A673 (cell line): Measurements from ENCODE around the gene ENTPD5. TPM values are rescaled to one million over a fixed set of nuclear protein-coding genes. Genes with fewer than 3 reads are reported as not detected.

Experiments used
- BruUV-seq: library from RNA; stranded (reverse); fragments of 400-500 nt; replicated peaks from 2 replicates; lab custom pipeline; 2021; lab: Mats Ljungman, UMichigan
- CTCF ChIA-PET: fragments of 300-600 bp; sonication (Branson Sonifier 250); formaldehyde crosslinking; loops from one replicate; lab custom pipeline; 2022; ENCODE audit warnings: antibody characterized with exemption; lab: Charles Lee
- POLR2A ChIA-PET: fragments of 300-600 bp; sonication (Branson Sonifier 250); formaldehyde crosslinking; loops from one replicate; lab custom pipeline; 2022; ENCODE audit warnings: antibody characterized with exemption; ENCODE audit not compliant: low non-redundant PET; lab: Charles Lee
- DNase-seq: peaks from one replicate; pipeline ENCODE4 v3.0.0-alpha.2; 2015; ENCODE audit warnings: low spot score
- H3K27ac ChIP-seq: fragments of 200-600 bp; sonication (generic); 2 replicates; pipeline ENCODE4 v1.5.1; 2016; ENCODE audit warnings: mixed run types, low read depth, mild to moderate bottlenecking, mixed read lengths, antibody characterized with exemption, low read length; ENCODE audit not compliant: poor library complexity, severe bottlenecking
- H3K27me3 ChIP-seq: fragments of 200-600 bp; sonication (generic); replicated peaks from 2 replicates; pipeline ENCODE4 v1.6.1; 2017; ENCODE audit warnings: mixed run types, low read depth, mild to moderate bottlenecking, mixed read lengths, antibody characterized with exemption, low read length; ENCODE audit not compliant: insufficient read depth, poor library complexity
- H3K36me3 ChIP-seq: fragments of 200-600 bp; sonication (generic); 2 replicates; pipeline ENCODE4 v1.6.1; 2016; ENCODE audit warnings: mixed run types, mild to moderate bottlenecking, mixed read lengths, antibody characterized with exemption, low read length; ENCODE audit not compliant: insufficient read depth, poor library complexity, severe bottlenecking
- H3K4me1 ChIP-seq: fragments of 200-600 bp; sonication (generic); 2 replicates; pipeline ENCODE4 v1.6.1; 2017; ENCODE audit warnings: mixed run types, mild to moderate bottlenecking, mixed read lengths, antibody characterized with exemption, low read length; ENCODE audit not compliant: insufficient read depth, poor library complexity, severe bottlenecking
- H3K4me3 ChIP-seq: fragments of 200-600 bp; sonication (generic); 2 replicates; pipeline ENCODE4 v1.5.1; 2016; ENCODE audit warnings: low read depth, mixed run types, mild to moderate bottlenecking, mixed read lengths, low read length; ENCODE audit not compliant: poor library complexity, severe bottlenecking
- H3K9me3 ChIP-seq: fragments of 200-600 bp; sonication (generic); 2 replicates; pipeline ENCODE4 v1.6.1; 2016; ENCODE audit warnings: mixed run types, low read depth, mild to moderate bottlenecking, mixed read lengths, antibody characterized with exemption, low read length; ENCODE audit not compliant: poor library complexity, severe bottlenecking
- CTCF ChIP-seq: fragments of 300-800, 200-600 bp; sonication (generic); conservative IDR thresholded peaks from 2 replicates; pipeline ENCODE4 v1.5.1; 2017; ENCODE audit warnings: low read depth, mild to moderate bottlenecking, antibody characterized with exemption, low read length, moderate library complexity, mixed read lengths
- EZH2 ChIP-seq: fragments of 200-600 bp; sonication (generic); IDR thresholded peaks from 2 replicates; pipeline ENCODE4 v1.6.1; 2017; ENCODE audit warnings: borderline replicate concordance, low read depth, mild to moderate bottlenecking, mixed read lengths, antibody characterized with exemption, low read length; ENCODE audit not compliant: poor library complexity, severe bottlenecking
- intact Hi-C: fragments of 100-400 bp; cut with micrococcal nuclease; formaldehyde crosslinking; loops from one replicate; pipeline ENCODE4 v1.10.0; 2022; ENCODE audit not compliant: unreplicated experiment
- total RNA-seq: library from RNA; stranded (reverse); gene quantifications from 2 replicates; pipeline ENCODE4 v1.2.3, GENCODE V29; 2021

ENTPD5 gene
- total RNA-seq, 1 experiment from 2014 or later = 14.6 TPM

DNA sequence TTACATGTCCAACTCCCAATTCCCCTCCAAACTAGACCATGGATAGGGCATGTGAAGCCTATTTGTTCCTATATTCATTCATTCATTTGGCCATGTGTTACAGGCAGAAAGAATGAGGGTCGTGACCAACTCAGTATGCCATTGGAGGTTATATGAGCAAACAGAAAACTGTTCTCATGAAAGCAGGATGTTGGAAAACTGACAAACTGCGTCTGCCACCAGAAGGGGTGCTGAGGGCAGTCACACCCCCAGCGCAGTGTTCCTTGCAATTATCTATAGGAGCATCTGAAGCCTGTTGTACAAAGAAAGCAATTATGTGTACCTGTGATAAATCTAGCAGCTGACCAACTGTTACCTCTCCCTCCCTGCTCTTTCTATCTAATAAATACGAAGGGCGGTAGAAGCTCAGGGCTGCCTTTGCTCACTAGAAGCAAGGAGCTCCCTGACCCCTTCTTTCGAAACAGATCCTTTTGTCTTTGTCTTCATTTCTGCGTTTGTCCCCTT, 21.1 kb downstream of the ENTPD5 start:
- intact Hi-C loops = no loop called here
- no TSS peak for BruUV-seq
- ChIA-PET CTCF (no interaction called here), POLR2A (interaction anchor here (0.7 kb wide), 1 partner anchor 120 kb away, joined by 3 read pairs; no protein-coding TSS in a partner anchor)
- H3K27ac ChIP-seq = no peak overlapping the region
- DNase-seq = no peak
- TF ChIP-seq CTCF = no peak
- TF ChIP-seq EZH2 = no peak
- no peaks in the 10 kb centered on the region for H3K36me3 ChIP-seq
- no peaks in the 10 kb centered on the region for H3K9me3 ChIP-seq
- no peaks in the 10 kb centered on the region for H3K4me1 ChIP-seq
- no peaks in the 10 kb centered on the region for H3K27me3 ChIP-seq
- H3K4me3 ChIP-seq = no peak overlapping the region

GRCh38 chr14:73997108-73997943, 21.8 kb downstream of the ENTPD5 start:
- POLR2A ChIA-PET = no interaction called here
- no peak for DNase-seq
- no peak overlapping the region for H3K27ac ChIP-seq
- no peaks in the 10 kb centered on the region for H3K4me1 ChIP-seq
- TF ChIP-seq CTCF (no peak), EZH2 (no peak)
- H3K9me3 ChIP-seq = no peaks in the 10 kb centered on the region
- no peak overlapping the region for H3K4me3 ChIP-seq
- CTCF ChIA-PET = no interaction called here
- no TSS peak for BruUV-seq
- intact Hi-C loops = no loop called here
- no peaks in the 10 kb centered on the region for H3K36me3 ChIP-seq
- no peaks in the 10 kb centered on the region for H3K27me3 ChIP-seq

GRCh38 chr14:73996731-73997107, 22.4 kb downstream of the ENTPD5 start:
- no peaks in the 10 kb centered on the region for H3K27me3 ChIP-seq
- no peak overlapping the region for H3K4me3 ChIP-seq
- H3K36me3 ChIP-seq = no peaks in the 10 kb centered on the region
- no peaks in the 10 kb centered on the region for H3K4me1 ChIP-seq
- intact Hi-C loops = no loop called here
- H3K27ac ChIP-seq = no peak overlapping the region
- H3K9me3 ChIP-seq = no peaks in the 10 kb centered on the region
- no peak for DNase-seq
- BruUV-seq = no TSS peak
- no peak for TF ChIP-seq EZH2
- no peak for TF ChIP-seq CTCF
- CTCF ChIA-PET = no interaction called here
- POLR2A ChIA-PET = no interaction called here
